ENCODE data around the gene ZNF521. TPM values are rescaled to one million over a fixed set of nuclear protein-coding genes. Genes with fewer than 3 reads are reported as not detected.

ZNF521 gene
- total RNA-seq, 1 experiment from 2014 or later = 0.04 TPM

GRCh38 chr18:25223899-25224886 is 127.8 kb downstream of the ZNF521 start:
- no peaks in the 10 kb centered on the region for H3K79me2 ChIP-seq (ENCODE audit: low read length)
- no peaks in the 10 kb centered on the region for H3K36me3 ChIP-seq (ENCODE audit: low read depth, low read length)
- no peak overlapping the region for H2AFZ ChIP-seq (ENCODE audit: low read length)
- no peak overlapping the region for H3K9ac ChIP-seq (ENCODE audit: low read length)
- H3K9me2 ChIP-seq (replicated peaks; ENCODE audit: low read length) = no peaks in the 10 kb centered on the region
- no peaks in the 10 kb centered on the region for H3F3A ChIP-seq (ENCODE audit: low read length, unreplicated experiment)
- H3K27me3 ChIP-seq (ENCODE audit: low read length) = no peaks in the 10 kb centered on the region
- TF ChIP-seq EZH2 (IDR thresholded peaks at IDR 0.05; ENCODE audit: low read length, unreplicated experiment) = no peak
- no peak for TF ChIP-seq CTCF (conservative IDR thresholded peaks at IDR 0.05; ENCODE audit: low read depth, low read length)
- no peak for TF ChIP-seq EZH2phosphoT487 (IDR thresholded peaks at IDR 0.05; ENCODE audit: borderline replicate concordance, low read length)
- no TSS peak for BruUV-seq (replicated peaks)
- ChIA-PET CTCF (no interaction called here), POLR2A (ENCODE audit: unreplicated experiment) (no interaction called here)
- DNase-seq = no peak
- no peak overlapping the region for H3K27ac ChIP-seq (ENCODE audit: low read length)
- no peaks in the 10 kb centered on the region for H4K20me1 ChIP-seq (ENCODE audit: low read length)
- intact Hi-C loops (cut with micrococcal nuclease) = no loop called here
- H3K4me2 ChIP-seq (ENCODE audit: low read length) = no peak overlapping the region
- ATAC-seq = no peak
- no peaks in the 10 kb centered on the region for H3K9me3 ChIP-seq (ENCODE audit: low read length)
- H3K4me3 ChIP-seq (ENCODE audit: low read length) = no peak overlapping the region
- H3K4me1 ChIP-seq (ENCODE audit: insufficient read depth, low read length) = no peaks in the 10 kb centered on the region

- H2AFZ ChIP-seq (ENCODE audit: low read length) = no peak overlapping the region
- ChIA-PET CTCF (no interaction called here), POLR2A (ENCODE audit: unreplicated experiment) (no interaction called here)
- DNase-seq (no peak), ATAC-seq (no peak)
- no peaks in the 10 kb centered on the region for H3K79me2 ChIP-seq (ENCODE audit: low read length)
- H3K27me3 ChIP-seq (ENCODE audit: low read length) = 0 out of 2 replicates have a peak, but pooled peaks cover 3% of the 10 kb centered on the region
- no peak overlapping the region for H3K4me3 ChIP-seq (ENCODE audit: low read length)
- no peak for TF ChIP-seq CTCF (conservative IDR thresholded peaks at IDR 0.05; ENCODE audit: low read depth, low read length)
- H3K9ac ChIP-seq (ENCODE audit: low read length) = no peak overlapping the region
- H3K27ac ChIP-seq (ENCODE audit: low read length) = no peak overlapping the region
- BruUV-seq (replicated peaks) = no TSS peak
- H3K9me2 ChIP-seq (replicated peaks; ENCODE audit: low read length) = no peaks in the 10 kb centered on the region
- H3K4me1 ChIP-seq (ENCODE audit: insufficient read depth, low read length) = no peaks in the 10 kb centered on the region
- H4K20me1 ChIP-seq (ENCODE audit: low read length) = no peaks in the 10 kb centered on the region
- no peak overlapping the region for H3K4me2 ChIP-seq (ENCODE audit: low read length)
- no peaks in the 10 kb centered on the region for H3F3A ChIP-seq (ENCODE audit: low read length, unreplicated experiment)
- no peaks in the 10 kb centered on the region for H3K9me3 ChIP-seq (ENCODE audit: low read length)
- intact Hi-C loops (cut with micrococcal nuclease) = no loop called here
- no peaks in the 10 kb centered on the region for H3K36me3 ChIP-seq (ENCODE audit: low read depth, low read length)
These were observed 128.8 kb downstream of the ZNF521 start for GRCh38 chr18:25223211-25223610.

- Histone ChIP-seq H3K9me2 (replicated peaks; ENCODE audit: low read length) (no peaks in the 10 kb centered on the region), H2AFZ (ENCODE audit: low read length) (no peak overlapping the region), H3K4me1 (ENCODE audit: insufficient read depth, low read length) (no peaks in the 10 kb centered on the region), H3K27ac (ENCODE audit: low read length) (no peak overlapping the region), H3K36me3 (ENCODE audit: low read depth, low read length) (no peaks in the 10 kb centered on the region), H3F3A (ENCODE audit: low read length, unreplicated experiment) (no peaks in the 10 kb centered on the region), H4K20me1 (ENCODE audit: low read length) (no peaks in the 10 kb centered on the region), H3K4me3 (ENCODE audit: low read length) (no peak overlapping the region), H3K27me3 (ENCODE audit: low read length) (0 out of 2 replicates have a peak, but pooled peaks cover 3% of the 10 kb centered on the region), H3K9me3 (ENCODE audit: low read length) (no peaks in the 10 kb centered on the region), H3K79me2 (ENCODE audit: low read length) (no peaks in the 10 kb centered on the region), H3K4me2 (ENCODE audit: low read length) (no peak overlapping the region), H3K9ac (ENCODE audit: low read length) (no peak overlapping the region)
- ATAC-seq (no peak), DNase-seq (no peak)
- CTCF ChIA-PET = no interaction called here
- intact Hi-C loops (cut with micrococcal nuclease) = no loop called here
- POLR2A ChIA-PET (ENCODE audit: unreplicated experiment) = no interaction called here
- BruUV-seq (replicated peaks) = no TSS peak
- TF ChIP-seq EZH2 (IDR thresholded peaks at IDR 0.05; ENCODE audit: low read length, unreplicated experiment) (no peak), EZH2phosphoT487 (IDR thresholded peaks at IDR 0.05; ENCODE audit: borderline replicate concordance, low read length) (no peak), CTCF (conservative IDR thresholded peaks at IDR 0.05; ENCODE audit: low read depth, low read length) (no peak)
These were observed 129.3 kb downstream of the ZNF521 start for GRCh38 chr18:25222648-25223047.
